Measurements from ENCODE around the gene LRP4.

The LRP4 gene

DNA sequence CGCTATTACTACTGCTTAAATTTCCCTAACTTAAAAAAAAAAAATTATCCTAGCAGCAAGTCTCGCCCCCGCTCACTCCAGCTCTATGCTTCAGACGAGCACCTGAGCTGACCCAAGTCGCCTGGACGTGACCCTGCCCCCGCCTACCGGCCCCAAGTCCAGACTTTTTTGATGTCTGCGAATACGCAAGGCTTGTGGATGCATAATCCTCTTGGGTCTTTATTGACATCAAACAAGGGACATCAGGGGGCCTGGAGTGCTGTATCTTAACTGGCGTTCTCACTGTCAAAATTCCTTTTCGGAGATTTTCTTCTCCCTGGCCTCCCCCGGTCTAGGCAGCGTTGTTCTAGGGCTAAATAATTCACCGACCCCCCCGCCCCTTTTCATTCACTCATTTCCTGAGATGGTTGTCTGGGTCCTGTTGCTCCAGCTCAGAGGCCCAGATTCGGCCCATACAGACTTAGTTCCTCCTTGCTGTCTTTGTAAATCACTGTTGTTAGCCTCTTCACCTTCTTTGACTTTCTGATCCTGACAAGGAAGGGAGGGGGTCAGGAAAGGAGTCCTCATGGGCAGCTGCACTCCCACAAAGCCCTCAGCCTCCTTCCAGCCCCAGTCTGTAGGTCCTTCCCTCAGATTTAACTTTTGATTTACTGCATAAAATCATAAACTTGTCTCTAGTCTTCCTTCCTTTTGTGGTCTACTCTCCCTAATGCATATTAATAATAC, 601 bp upstream of the LRP4 start:
- TF ChIP-seq, protein P1, sequence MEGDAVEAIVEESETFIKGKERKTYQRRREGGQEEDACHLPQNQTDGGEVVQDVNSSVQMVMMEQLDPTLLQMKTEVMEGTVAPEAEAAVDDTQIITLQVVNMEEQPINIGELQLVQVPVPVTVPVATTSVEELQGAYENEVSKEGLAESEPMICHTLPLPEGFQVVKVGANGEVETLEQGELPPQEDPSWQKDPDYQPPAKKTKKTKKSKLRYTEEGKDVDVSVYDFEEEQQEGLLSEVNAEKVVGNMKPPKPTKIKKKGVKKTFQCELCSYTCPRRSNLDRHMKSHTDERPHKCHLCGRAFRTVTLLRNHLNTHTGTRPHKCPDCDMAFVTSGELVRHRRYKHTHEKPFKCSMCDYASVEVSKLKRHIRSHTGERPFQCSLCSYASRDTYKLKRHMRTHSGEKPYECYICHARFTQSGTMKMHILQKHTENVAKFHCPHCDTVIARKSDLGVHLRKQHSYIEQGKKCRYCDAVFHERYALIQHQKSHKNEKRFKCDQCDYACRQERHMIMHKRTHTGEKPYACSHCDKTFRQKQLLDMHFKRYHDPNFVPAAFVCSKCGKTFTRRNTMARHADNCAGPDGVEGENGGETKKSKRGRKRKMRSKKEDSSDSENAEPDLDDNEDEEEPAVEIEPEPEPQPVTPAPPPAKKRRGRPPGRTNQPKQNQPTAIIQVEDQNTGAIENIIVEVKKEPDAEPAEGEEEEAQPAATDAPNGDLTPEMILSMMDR (IDR thresholded peaks at IDR 0.05; ENCODE audit: low read depth, low read length): no peak
- peak overlapping the region; percentile 30 to 54 for H3K4me3 ChIP-seq (replicated peaks in 1 of 2; ENCODE audit: low read depth in 2 of 2, low read length in 2 of 2)
- DNase-seq (ENCODE audit: low read depth in 2 of 2): no peak

DNA sequence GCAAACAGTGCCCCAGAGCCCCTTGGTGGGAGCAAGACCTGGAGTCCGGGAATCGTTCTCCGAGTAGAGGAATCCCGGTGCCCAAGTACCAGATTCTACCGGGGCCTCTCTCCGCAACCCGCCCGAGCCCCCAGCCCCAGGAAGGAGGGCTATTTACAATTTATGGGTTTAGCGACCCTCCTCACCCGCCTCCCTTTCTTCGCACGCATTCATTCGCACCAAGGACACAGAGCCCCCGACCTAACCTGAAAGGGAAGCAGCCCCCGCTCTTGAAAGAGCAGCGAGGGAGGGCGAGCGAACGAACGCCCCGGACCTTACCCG, 628 bp downstream of the LRP4 start:
- no peak for DNase-seq (ENCODE audit: low read depth in 2 of 2)
- peak overlapping the region; percentile 54 to 71 for H3K4me3 ChIP-seq (replicated peaks in 1 of 2; ENCODE audit: low read depth in 2 of 2, low read length in 2 of 2)
- TF ChIP-seq, protein P1 (IDR thresholded peaks at IDR 0.05; ENCODE audit: low read depth, low read length): no peak

DNA sequence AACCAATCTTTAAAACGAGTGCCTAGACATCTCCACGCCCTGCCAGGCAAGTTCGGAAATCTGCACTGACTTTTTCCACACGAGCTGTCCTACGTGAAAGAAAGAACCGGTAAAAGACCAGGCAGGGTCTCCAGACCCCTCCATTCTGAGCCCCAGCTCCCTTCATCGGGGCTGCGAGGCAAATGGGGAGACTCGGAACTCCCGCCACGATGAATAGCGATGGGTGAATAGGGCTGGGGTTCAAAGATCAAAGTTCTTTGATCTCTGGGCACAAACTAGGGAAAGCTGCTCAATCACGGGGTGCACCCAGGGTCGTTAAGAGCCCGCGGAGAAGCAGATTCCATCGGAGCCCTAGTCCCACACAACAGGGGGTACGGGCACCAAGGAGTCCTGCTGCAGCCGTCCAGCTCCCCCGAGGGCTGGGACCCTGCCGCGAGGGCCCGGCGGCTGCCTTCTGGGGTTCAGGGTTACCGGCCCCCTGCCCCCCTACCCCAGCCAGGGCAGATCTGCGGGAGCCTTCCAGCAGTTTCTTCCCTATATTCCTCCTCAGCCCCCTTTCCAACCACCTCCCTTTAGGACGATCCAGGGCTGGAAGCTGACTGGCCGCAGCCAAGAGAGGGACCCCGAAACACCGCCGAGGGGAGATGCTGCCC, 1.1 kb downstream of the LRP4 start:
- TF ChIP-seq, protein P1 (IDR thresholded peaks at IDR 0.05; ENCODE audit: low read depth, low read length): no peak
- no peak for DNase-seq (ENCODE audit: low read depth in 2 of 2)
- peak overlapping the region; percentile 54 to 71 for H3K4me3 ChIP-seq (replicated peaks in 1 of 2; ENCODE audit: low read depth in 2 of 2, low read length in 2 of 2)

DNA sequence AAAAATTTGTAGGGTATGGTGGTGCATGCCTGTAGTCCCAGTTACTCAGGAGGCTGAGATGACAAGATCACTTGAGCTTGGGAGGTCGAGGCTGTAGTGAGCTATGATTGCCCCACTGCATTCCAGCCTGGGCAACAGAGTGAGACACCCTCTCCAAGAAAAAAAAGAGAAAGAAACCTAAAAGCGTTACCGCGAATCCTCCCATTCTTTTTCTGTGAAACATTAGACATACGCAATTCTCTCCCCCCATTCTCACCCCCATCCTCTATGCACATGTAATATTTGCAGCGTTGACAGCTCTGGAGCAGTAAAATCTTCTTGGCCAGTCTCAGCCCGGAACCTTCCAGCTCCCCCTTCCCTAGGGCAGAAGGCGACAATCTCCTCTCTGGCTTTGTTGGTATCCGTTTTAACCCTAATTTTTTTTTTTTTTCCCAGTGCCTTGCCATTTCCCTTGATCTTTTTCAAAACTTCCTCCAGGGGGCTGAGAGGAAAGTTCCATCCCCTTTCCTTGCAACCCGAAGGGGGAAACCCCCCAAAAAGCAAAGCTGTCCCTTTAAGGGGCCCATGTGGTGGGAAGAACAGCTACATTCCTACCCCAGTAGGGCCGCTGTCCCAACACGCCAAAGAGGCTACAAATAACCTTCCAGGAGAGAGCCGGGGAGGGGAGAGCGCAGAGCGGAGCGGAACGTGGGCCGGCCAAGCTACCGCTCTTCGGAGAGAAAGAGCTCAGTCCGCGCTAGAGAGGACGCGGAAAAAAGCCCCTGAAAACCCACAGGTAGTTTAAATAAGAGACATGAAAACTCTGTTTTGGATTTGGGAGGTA, 1.9 kb downstream of the LRP4 start:
- peak; percentile 68 to 85 for DNase-seq (ENCODE audit: low read depth in 2 of 2)
- peak overlapping the region; percentile 54 to 71 for H3K4me3 ChIP-seq (replicated peaks in 1 of 2; ENCODE audit: low read depth in 2 of 2, low read length in 2 of 2)
- TF ChIP-seq, protein P1 (IDR thresholded peaks at IDR 0.05; ENCODE audit: low read depth, low read length): peak; percentile 42

DNA sequence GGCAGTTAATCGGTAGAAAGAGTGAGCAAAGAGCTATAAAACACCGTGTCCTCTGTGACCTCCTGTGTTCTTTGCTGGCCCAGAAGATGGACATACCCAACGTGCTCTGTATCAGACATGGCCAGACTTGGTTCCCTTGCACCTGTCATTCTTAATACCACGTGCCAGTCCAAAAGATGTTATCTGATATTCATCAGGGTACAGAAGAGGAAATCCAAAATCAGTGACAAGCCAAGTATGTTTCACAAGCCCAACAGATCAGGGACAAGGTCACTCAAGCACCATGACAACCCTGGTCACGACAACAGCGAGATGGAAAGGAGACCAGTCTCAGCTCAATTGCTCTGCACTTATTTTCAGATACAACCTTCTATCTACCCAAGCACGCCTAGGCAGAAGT, 3.4 kb downstream of the LRP4 start:
- H3K4me3 ChIP-seq (replicated peaks in 1 of 2; ENCODE audit: low read depth in 2 of 2, low read length in 2 of 2): no peak overlapping the region
- TF ChIP-seq, protein P1 (IDR thresholded peaks at IDR 0.05; ENCODE audit: low read depth, low read length): no peak
- no peak for DNase-seq (ENCODE audit: low read depth in 2 of 2)

DNA sequence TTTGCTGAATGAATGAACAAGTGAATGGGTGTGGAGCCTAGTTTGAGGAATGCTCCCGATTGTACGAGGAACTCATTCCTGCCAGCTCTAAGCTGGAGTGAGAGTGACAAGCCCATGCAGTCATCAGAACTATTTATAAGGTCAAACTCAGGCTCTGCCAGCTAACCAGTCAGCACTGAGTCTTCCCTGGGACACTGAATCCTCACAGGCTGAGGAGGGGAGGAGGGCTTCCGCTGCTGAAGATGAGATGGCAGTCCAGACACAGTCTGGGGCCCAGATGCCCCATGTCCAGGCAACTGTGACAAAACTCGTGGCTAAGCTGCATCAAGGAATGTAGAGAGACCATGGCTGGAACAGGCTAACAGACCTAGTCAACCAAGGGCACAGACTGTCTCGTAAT, 4.0 kb downstream of the LRP4 start:
- TF ChIP-seq, protein P1 (IDR thresholded peaks at IDR 0.05; ENCODE audit: low read depth, low read length): no peak
- H3K4me3 ChIP-seq (replicated peaks in 1 of 2; ENCODE audit: low read depth in 2 of 2, low read length in 2 of 2): no peak overlapping the region
- peak; percentile 26 to 63 for DNase-seq (ENCODE audit: low read depth in 2 of 2)
